Uterus (tissue), 4 donors: Measurements from ENCODE around the gene MICALL1. TPM values are rescaled to one million over a fixed set of nuclear protein-coding genes. Genes with fewer than 3 reads are reported as not detected.
A peak's percentile ranks its signal among the peaks of the same experiment; 100 is the strongest.

Experiments
- DNase-seq, 2 donors: peaks; one replicate each; pipeline ENCODE4 v3.0.0-alpha.2; 2019 to 2020
- H3K27ac ChIP-seq, 2 donors: fragments of 200-600 bp; sonication (generic); 1 replicate in 1 of 2; 2 replicates in 1 of 2; pipeline ENCODE4 v1.5.1; 2016 to 2018
- H3K27me3 ChIP-seq, 2 donors: fragments of 200-600 bp; sonication (generic); one replicate each; pipeline ENCODE4 v1.5.1; 2018 to 2019; ENCODE audit warnings: control low read depth in 1 of 2
- H3K36me3 ChIP-seq, 2 donors: fragments of 200-600 bp; sonication (generic); one replicate each; pipeline ENCODE4 v1.5.1; 2019; ENCODE audit warnings: control low read depth in 1 of 2
- H3K4me1 ChIP-seq, 2 donors: fragments of 200-600 bp; sonication (generic); one replicate each; pipeline ENCODE4 v1.5.1; 2018 to 2019; ENCODE audit warnings: control low read depth in 1 of 2
- H3K4me3 ChIP-seq, 2 donors: fragments of 200-600 bp; sonication (generic); 1 replicate in 1 of 2; 2 replicates in 1 of 2; pipeline ENCODE4 v1.5.1; 2018 to 2019; ENCODE audit warnings: mild to moderate bottlenecking in 1 of 2
- H3K9me3 ChIP-seq, 2 donors: fragments of 200-600 bp; sonication (generic); one replicate each; pipeline ENCODE4 v1.5.1; 2019; ENCODE audit warnings: control low read depth in 1 of 2
- POLR2A ChIP-seq, 2 donors: fragments of 450-650 bp; IDR thresholded peaks; one replicate each; pipeline ENCODE4 v1.6.1; 2016; ENCODE audit warnings: antibody characterized with exemption in 2 of 2, mild to moderate bottlenecking in 1 of 2, moderate library complexity in 1 of 2
- intact Hi-C: fragments of 100-400 bp; cut with DNase I; formaldehyde crosslinking; loops from one replicate; pipeline ENCODE4 v1.15.1; 2023; ENCODE audit warnings: low total_unique reads
- total RNA-seq, 4 donors: library from RNA; depleted of rRNA in 3 of 4; stranded (reverse); fragments of >200 nt in 3 of 4; gene quantifications; one replicate each; pipeline versions ENCODE4 v1.1.0 to v1.2.4, GENCODE V29; 2014 to 2023
- TF ChIP-seq, protein P1 (sequence below), 4 experiments: fragments of 200-600 bp in 2 of 4; fragments of 450-650 bp in 2 of 4; sonication (generic) in 2 of 4; IDR thresholded peaks; one replicate each; pipeline ENCODE4 v1.5.1; 2016 to 2019; ENCODE audit warnings: antibody characterized with exemption in 4 of 4, mild to moderate bottlenecking in 2 of 4, moderate library complexity in 1 of 4
- donor health status: DM: yes; HTN: yes; CAD: no.

MICALL1 gene
- total RNA-seq, 4 donors from 2014 or later, result 7.4 to 96.6 (median 46.6) TPM

DNA sequence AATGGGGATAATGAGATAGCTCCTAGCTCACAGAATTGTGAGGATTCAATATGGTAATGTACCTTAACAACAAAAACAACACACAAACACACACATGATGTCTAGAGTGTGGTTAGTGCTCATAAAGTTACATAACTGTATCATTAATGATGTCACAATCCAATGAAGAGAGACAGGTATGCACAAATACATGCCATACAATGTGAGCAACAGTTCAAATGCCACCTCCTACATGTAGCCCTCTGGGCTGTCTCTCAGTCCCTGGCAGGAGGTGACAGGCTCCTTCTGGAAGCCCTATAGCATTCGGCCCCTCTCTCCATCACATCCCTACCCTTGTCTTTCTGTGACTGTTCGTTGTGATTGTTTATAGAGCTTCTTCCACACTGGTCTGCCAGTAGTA lies 8.3 kb upstream of the MICALL1 start:
- intact Hi-C loops, result loop anchor here (5.0 kb wide), 1 partner anchor 34 kb away; no protein-coding TSS in a partner anchor

DNA sequence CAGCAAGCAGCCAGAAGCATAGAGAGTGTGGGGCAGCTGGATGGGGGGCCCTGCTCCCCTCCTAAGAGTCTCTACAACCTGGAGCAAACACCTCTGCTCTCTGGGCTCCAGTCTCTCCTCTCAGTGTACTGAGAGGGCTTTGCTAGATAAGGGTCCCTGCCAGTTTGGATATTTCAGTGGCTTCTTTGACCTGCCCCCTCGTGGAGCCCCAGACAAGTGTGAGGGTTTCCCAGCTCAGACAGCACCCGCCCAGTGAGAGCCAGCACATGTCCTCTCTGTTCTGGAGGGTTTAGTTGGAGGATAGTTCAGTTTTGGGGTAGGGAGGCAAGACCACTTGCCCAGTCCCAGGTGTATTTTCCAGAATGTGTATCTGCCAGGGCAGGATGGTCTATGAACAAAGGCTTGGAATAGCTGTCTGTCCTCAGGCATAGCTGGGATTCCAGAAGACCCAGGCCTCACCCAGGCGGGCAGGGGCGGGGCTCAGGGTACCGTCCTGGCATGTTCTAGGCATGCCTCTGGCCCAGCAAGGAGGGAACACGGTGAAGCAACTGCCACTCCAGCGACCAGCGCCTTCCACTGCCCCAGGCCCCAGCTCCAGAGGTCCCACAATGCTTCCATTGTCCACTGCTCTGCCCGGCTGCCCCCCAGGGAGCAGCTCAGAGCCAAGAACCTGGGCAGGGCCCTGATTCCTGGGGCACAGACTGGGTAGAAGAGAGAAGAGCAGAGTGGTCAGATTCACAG lies 7.5 kb upstream of the MICALL1 start:
- H3K36me3 ChIP-seq, result no peaks in the 10 kb centered on the region
- H3K9me3 ChIP-seq, result no peaks in the 10 kb centered on the region
- peak overlapping the region in 1 of 2 donors; percentile 19 for H3K27ac ChIP-seq
- intact Hi-C loops, result loop anchor here (5.0 kb wide), 1 partner anchor 34 kb away; no protein-coding TSS in a partner anchor
- no peak for DNase-seq
- H3K4me1 ChIP-seq, result no peaks in the 10 kb centered on the region
- no peak overlapping the region for H3K4me3 ChIP-seq
- no peaks in the 10 kb centered on the region for H3K27me3 ChIP-seq
- TF ChIP-seq, protein P1, sequence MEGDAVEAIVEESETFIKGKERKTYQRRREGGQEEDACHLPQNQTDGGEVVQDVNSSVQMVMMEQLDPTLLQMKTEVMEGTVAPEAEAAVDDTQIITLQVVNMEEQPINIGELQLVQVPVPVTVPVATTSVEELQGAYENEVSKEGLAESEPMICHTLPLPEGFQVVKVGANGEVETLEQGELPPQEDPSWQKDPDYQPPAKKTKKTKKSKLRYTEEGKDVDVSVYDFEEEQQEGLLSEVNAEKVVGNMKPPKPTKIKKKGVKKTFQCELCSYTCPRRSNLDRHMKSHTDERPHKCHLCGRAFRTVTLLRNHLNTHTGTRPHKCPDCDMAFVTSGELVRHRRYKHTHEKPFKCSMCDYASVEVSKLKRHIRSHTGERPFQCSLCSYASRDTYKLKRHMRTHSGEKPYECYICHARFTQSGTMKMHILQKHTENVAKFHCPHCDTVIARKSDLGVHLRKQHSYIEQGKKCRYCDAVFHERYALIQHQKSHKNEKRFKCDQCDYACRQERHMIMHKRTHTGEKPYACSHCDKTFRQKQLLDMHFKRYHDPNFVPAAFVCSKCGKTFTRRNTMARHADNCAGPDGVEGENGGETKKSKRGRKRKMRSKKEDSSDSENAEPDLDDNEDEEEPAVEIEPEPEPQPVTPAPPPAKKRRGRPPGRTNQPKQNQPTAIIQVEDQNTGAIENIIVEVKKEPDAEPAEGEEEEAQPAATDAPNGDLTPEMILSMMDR (IDR thresholded peaks at IDR 0.05), result no peak
- TF ChIP-seq POLR2A (IDR thresholded peaks at IDR 0.05), result no peak

More for the DNA sequence above, 8.3 kb upstream of the MICALL1 start:
- Histone ChIP-seq H3K4me3 (no peak overlapping the region), H3K36me3 (no peaks in the 10 kb centered on the region), H3K27ac (peak overlapping the region in 1 of 2 donors; percentile 19), H3K9me3 (no peaks in the 10 kb centered on the region), H3K27me3 (no peaks in the 10 kb centered on the region), H3K4me1 (peaks cover 3 to 6% of the 10 kb centered on the region in 2 donors)
- TF ChIP-seq POLR2A (IDR thresholded peaks at IDR 0.05), result no peak
- TF ChIP-seq, protein P1 (IDR thresholded peaks at IDR 0.05), result no peak
- DNase-seq, result no peak

DNA sequence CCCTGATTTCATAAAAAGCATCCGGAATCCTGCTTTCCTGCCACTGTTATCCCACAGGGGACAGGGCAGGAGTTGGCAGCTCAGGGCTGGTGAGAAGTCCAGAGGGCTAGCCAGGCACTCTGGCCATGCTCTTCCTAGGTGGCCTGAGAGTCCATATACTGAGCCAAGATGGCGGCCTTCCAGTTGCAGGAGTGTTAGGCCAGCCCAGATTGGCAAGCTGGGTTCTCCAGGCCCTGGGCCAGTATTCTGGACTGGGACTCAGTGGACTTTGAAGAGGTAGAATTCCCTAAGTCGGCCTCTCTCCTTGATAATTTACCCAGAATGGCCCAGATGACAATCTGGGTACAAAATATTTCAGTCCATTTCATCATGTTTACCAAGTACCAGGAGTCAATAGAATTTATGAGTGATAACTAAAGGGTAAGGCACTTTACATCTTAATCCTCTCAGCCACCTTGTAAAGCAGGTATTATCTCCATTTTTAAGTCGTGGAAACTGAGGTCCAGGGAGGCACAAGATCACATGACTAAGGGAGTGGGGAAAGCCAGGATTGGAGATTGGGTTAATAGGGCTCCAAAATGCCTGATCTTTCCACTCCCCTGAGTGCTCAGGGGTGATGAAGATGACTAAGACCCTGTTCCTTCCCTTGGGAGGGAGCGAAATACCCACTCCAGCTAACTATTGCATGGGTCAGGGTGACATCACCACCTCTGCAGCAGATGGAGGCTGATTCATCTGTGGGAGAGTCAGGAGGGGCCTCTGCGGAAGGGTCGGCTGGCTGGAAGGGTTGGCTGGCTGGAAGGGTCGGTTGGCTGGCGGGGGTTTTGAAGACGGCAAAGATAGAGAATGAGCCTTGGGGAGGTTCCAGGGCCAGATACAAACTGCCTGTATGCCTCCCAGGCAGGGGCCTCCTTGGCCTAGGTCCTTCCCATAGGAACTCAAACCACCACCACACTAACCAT lies 1.2 kb upstream of the MICALL1 start:
- H3K9me3 ChIP-seq, result no peaks in the 10 kb centered on the region
- intact Hi-C loops, result no loop called here

DNA sequence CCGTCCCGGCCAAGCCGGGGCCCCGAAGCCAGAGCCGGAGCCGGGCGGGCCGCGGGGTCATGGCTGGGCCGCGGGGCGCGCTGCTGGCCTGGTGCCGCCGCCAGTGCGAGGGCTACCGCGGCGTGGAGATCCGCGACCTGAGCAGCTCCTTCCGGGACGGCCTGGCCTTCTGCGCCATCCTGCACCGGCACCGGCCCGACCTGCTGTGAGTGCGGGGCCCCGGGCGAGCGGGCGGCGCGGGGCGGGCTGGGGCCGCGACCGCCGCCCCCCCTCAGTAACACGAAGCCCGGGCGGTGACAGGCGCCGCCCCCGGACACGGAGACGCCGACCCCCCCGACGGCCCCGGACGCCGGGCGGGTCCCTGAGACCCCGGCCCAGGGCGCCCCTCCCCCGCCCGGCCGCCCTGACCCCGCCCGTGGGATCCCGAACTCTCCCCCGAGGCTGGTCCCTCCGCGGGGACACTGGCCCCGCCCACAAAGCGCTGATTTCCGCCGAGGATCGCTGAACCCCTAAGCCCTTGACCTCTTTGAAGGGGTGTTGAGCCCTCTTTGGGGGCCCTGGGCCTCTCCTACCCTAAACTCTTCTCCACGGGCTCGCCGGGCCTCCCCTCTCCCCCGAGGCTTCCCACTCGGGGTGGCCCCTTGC lies 389 bp downstream of the MICALL1 start:
- no peaks in the 10 kb centered on the region for H3K9me3 ChIP-seq
- peak overlapping the region; percentile 94 to 96 for H3K27ac ChIP-seq
- H3K4me3 ChIP-seq, result peak overlapping the region; percentile 50 to 76
- intact Hi-C loops, result no loop called here
- no peaks in the 10 kb centered on the region for H3K27me3 ChIP-seq
- no peaks in the 10 kb centered on the region for H3K36me3 ChIP-seq
- peaks cover 0 to 14% of the 10 kb centered on the region in 2 donors for H3K4me1 ChIP-seq
- no peak for TF ChIP-seq POLR2A (IDR thresholded peaks at IDR 0.05)
- TF ChIP-seq, protein P1 (IDR thresholded peaks at IDR 0.05), result no peak
- DNase-seq, result peak; percentile 39 to 55

More for the DNA sequence above, 1.2 kb upstream of the MICALL1 start:
- TF ChIP-seq, protein P1 (IDR thresholded peaks at IDR 0.05), result no peak
- TF ChIP-seq POLR2A (IDR thresholded peaks at IDR 0.05), result peak in 1 of 2 donors; percentile 53
- Histone ChIP-seq H3K36me3 (no peaks in the 10 kb centered on the region), H3K4me3 (peak overlapping the region in 1 of 2 donors; percentile 50), H3K27ac (peak overlapping the region; percentile 94 to 98), H3K27me3 (no peaks in the 10 kb centered on the region), H3K4me1 (peaks cover 0 to 5% of the 10 kb centered on the region in 2 donors)
- peak; percentile 83 to 93 for DNase-seq
